D721Med (cell line): ENCODE data around the gene GSG1L.

ENCODE experiments used
- DNase-seq: peaks from one replicate; pipeline ENCODE4 v3.0.0; 2011; ENCODE audit warnings: low spot score; ENCODE audit not compliant: insufficient read length
- FAIRE-seq: peaks from 2 replicates; lab custom pipeline; 2011; peaks lifted over from hg19 to GRCh38; lab: Jason Lieb, UNC
- TF ChIP-seq, protein P1 (sequence below): IDR thresholded peaks from 2 replicates; pipeline ENCODE4 v1.5.1; 2012; ENCODE audit warnings: mild to moderate bottlenecking, control low read depth; ENCODE audit not compliant: insufficient read depth; ENCODE audit errors: missing control alignments

Gene GSG1L

DNA sequence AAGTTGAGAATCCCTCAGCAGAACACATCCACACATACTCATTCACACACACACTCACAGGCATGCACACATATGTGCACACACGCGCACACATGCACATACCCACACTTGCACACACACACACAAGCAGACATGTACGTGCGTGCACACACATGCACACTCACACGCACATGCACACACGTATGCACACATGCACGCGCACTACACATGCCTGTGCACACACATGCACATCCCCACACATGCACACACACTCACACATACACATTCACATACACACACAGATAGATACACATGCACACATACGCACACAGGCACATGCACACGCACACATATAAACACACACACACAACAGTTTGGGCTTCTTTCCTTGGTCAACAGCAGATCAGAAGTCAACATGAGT, 24.0 kb downstream of the GSG1L start:
- FAIRE-seq: no peak
- no peak for DNase-seq
- TF ChIP-seq, protein P1, sequence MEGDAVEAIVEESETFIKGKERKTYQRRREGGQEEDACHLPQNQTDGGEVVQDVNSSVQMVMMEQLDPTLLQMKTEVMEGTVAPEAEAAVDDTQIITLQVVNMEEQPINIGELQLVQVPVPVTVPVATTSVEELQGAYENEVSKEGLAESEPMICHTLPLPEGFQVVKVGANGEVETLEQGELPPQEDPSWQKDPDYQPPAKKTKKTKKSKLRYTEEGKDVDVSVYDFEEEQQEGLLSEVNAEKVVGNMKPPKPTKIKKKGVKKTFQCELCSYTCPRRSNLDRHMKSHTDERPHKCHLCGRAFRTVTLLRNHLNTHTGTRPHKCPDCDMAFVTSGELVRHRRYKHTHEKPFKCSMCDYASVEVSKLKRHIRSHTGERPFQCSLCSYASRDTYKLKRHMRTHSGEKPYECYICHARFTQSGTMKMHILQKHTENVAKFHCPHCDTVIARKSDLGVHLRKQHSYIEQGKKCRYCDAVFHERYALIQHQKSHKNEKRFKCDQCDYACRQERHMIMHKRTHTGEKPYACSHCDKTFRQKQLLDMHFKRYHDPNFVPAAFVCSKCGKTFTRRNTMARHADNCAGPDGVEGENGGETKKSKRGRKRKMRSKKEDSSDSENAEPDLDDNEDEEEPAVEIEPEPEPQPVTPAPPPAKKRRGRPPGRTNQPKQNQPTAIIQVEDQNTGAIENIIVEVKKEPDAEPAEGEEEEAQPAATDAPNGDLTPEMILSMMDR: no peak

DNA sequence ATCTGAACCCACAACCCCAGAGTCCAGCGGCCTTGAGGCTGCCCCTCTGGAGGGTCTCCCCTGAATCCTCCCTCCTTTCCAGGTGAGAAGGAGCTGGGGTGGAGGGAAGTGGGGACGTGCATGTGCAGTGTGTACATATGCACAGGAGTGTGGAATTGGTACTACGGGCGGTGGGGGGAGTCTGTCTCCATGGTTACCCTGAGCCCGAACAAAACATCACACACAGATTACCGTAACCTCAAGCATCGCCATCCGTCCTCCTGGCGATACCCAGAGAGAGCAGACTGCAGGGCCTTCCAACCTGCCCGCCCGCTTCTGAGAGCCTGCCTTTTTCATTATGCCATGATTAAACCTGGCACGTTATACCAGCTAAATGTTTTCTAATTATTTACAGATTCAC, 25.1 kb downstream of the GSG1L start:
- TF ChIP-seq, protein P1: no peak
- DNase-seq (no peak), FAIRE-seq (no peak)

- DNase-seq (no peak), FAIRE-seq (no peak)
- TF ChIP-seq, protein P1: no peak
Observed at GRCh38 chr16:28035866-28036393, 27.6 kb downstream of the GSG1L start.

GRCh38 chr16:28033870-28034269, 29.6 kb downstream of the GSG1L start:
- TF ChIP-seq, protein P1: no peak
- DNase-seq: no peak
- no peak for FAIRE-seq

DNA sequence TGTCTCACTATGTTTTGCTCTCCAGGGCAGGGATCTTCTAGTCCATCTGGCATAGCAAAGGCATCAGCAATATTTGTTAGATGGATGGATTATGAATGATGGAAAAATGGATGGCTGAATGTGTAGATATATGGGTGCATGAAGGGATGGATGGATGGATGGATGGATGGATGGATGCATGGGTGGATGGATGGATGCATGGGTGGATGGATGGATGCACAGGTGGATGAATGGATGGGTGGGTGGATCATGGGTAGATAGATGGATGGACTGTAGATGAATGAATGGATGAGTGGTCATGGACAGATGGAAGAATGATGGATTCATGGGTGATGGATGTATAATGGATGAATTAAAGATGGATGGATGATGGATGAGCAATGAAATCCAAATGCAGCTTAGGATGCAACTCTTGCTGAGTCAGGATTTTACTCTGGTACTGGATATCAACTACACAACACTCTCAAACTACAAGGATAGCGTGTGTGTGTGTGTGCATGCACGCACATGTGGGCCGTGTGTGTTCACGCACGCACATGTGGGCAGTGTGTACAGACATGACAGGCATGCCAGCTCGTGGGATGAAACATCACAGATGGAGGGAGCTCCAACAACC, 34.0 kb downstream of the GSG1L start:
- FAIRE-seq (no peak), DNase-seq (no peak)
- TF ChIP-seq, protein P1: no peak

- DNase-seq (no peak), FAIRE-seq (no peak)
- TF ChIP-seq, protein P1: no peak
Observed at GRCh38 chr16:28027055-28027454, 36.5 kb downstream of the GSG1L start.

DNA sequence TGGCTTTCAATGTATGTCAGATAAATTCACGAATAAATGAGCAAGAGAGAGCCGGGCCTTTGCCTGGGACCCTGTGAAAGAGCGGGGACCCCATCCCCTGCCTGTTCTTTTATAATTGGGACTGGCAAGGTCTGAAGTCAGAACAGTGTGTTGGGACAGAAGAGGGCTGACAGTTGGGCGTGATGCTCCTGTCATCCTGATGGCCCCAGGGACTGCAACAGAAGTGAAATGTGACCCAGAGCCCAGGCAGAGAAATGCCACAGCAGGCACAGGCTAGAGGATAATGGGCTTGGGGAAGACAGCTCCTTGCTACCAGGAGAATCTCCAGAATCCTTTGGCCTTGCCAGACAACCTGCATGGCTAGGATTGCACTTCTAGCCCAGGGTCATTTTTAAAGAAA, 37.9 kb downstream of the GSG1L start:
- TF ChIP-seq, protein P1: no peak
- no peak for FAIRE-seq
- no peak for DNase-seq
